BJ (cell line): ENCODE results near the gene TMC1. TPM values are rescaled to one million over a fixed set of nuclear protein-coding genes. Genes with fewer than 3 reads are reported as not detected.

Experiments used
- CTCF ChIA-PET: fragments of 350-600 bp; formaldehyde crosslinking; extraction: SDS; loops from one replicate; lab custom pipeline; 2021; ENCODE audit warnings: antibody characterized with exemption, inconsistent platforms; lab: Yijun Ruan, JAX
- POLR2A ChIA-PET: fragments of 300-600 bp; sonication (Branson Sonifier 250); formaldehyde crosslinking; extraction: SDS; loops from one replicate; lab custom pipeline; 2021; ENCODE audit warnings: antibody characterized with exemption; lab: Charles Lee
- DNase-seq: peaks from one replicate; pipeline ENCODE4 v3.0.0-alpha.2; 2011; ENCODE audit warnings: low read depth
- H3K27me3 ChIP-seq: 2 replicates; pipeline ENCODE4 v1.6.0; 2011; ENCODE audit warnings: low read length; ENCODE audit not compliant: control insufficient read depth, insufficient read depth
- H3K36me3 ChIP-seq: 2 replicates; pipeline ENCODE4 v1.5.1; 2011; ENCODE audit warnings: low read length; ENCODE audit not compliant: control insufficient read depth, insufficient read depth
- H3K4me3 ChIP-seq: 2 replicates; pipeline ENCODE4 v1.5.1; 2011; ENCODE audit warnings: low read depth, mild to moderate bottlenecking, control low read depth, low read length
- CTCF ChIP-seq: IDR thresholded peaks from 2 replicates; pipeline ENCODE4 v1.5.1; 2011; ENCODE audit warnings: low read depth, mild to moderate bottlenecking, control low read depth, inconsistent platforms, low read length, moderate library complexity; ENCODE audit not compliant: insufficient read depth
- polyA plus RNA-seq: library from polyadenylated mRNA; depleted of rRNA; stranded (reverse); fragments of >200 nt; gene quantifications from 2 replicates; pipeline ENCODE4 v1.2.3, GENCODE V29; 2011; rRNA removed

TMC1 gene
- polyA plus RNA-seq, 1 experiment = 1.2 TPM

GRCh38 chr9:72880821-72881220 lies 359.4 kb downstream of the TMC1 start:
- H3K36me3 ChIP-seq = no peaks in the 10 kb centered on the region
- no peaks in the 10 kb centered on the region for H3K27me3 ChIP-seq
- no peak for DNase-seq
- no peak for TF ChIP-seq CTCF
- ChIA-PET POLR2A (no interaction called here), CTCF (interaction anchor here (1.8 kb wide), 1 partner anchor 9 kb away, joined by 7 read pairs; no protein-coding TSS in a partner anchor)
- H3K4me3 ChIP-seq = no peak overlapping the region

- Histone ChIP-seq H3K36me3 (no peaks in the 10 kb centered on the region), H3K4me3 (no peak overlapping the region), H3K27me3 (no peaks in the 10 kb centered on the region)
- ChIA-PET CTCF (interaction anchor here (0.9 to 1.8 kb wide), 2 partner anchors 9 to 11 kb away, joined by 3 to 7 read pairs; no protein-coding TSS in a partner anchor), POLR2A (no interaction called here)
- no peak for DNase-seq
- TF ChIP-seq CTCF = no peak
These were observed 360.8 kb downstream of the TMC1 start for GRCh38 chr9:72882117-72882775.

- Histone ChIP-seq H3K4me3 (no peak overlapping the region), H3K27me3 (no peaks in the 10 kb centered on the region), H3K36me3 (no peaks in the 10 kb centered on the region)
- CTCF ChIA-PET = interaction anchor here (1.2 kb wide), 1 partner anchor 139 kb away, joined by 4 read pairs; no protein-coding TSS in a partner anchor
- POLR2A ChIA-PET = no interaction called here
- no peak for TF ChIP-seq CTCF
- DNase-seq = no peak
These were observed 362.5 kb downstream of the TMC1 start for GRCh38 chr9:72883875-72884274.

GRCh38 chr9:72884508-72884907 lies 363.1 kb downstream of the TMC1 start:
- H3K36me3 ChIP-seq = no peaks in the 10 kb centered on the region
- TF ChIP-seq CTCF = no peak
- no peak for DNase-seq
- no peak overlapping the region for H3K4me3 ChIP-seq
- ChIA-PET POLR2A (no interaction called here), CTCF (interaction anchor here (0.8 to 1.2 kb wide), 2 partner anchors 15 to 138 kb away, joined by 4 read pairs; no protein-coding TSS in a partner anchor)
- no peaks in the 10 kb centered on the region for H3K27me3 ChIP-seq

Other genes with a start within 250 kb of the TMC1 start
- gene ZFAND5, start 156.4 kb upstream of the TMC1 start, polyA plus RNA-seq = 172 and 222 TPM in 2 replicates